ENCODE results near the gene TFPI. TPM values are rescaled to one million over a fixed set of nuclear protein-coding genes. Genes with fewer than 3 reads are reported as not detected.

TFPI gene
- total and polyA plus RNA-seq, 2 donors (not counting 3 experiments of a cell fraction or from before 2014, with no cell fraction given) = 177 to 286 TPM

DNA sequence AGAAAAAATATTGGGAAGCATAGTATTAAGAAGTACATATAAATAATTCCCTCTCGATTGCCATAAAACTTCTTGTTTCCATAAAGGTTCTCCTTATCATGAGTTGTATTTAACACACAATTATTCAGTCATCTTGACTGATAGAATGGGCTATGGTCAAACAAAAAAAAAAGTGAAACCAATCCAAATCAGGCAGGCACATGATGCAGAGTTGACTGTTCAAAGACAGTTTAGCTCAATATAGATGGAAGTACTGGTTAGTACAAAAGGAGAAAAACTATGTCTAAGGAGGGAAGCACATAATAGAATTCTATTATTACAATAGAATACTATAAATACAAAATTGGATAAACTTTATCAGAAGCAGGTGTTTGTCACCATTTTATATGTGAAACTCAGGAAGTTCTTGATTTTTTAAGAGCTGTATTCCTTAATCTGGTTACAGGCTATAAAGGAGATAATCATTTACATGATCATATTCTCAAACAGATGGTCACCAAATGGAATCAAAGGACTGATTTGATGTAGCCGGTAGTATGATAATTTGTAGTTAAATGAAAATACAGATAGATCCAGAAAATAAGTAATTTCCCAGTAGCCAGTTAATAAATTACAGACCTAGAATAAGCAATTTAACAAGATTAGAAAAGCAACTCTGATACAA lies 88.0 kb downstream of the TFPI start:
- Histone ChIP-seq H3K4me1 (ENCODE audit: control insufficient read depth, extremely low read depth, insufficient read depth, low read length) (no peaks in the 10 kb centered on the region), H3K9ac (replicated peaks; ENCODE audit: extremely low read depth, insufficient read depth, low read length) (no peak overlapping the region), H3K9me1 (replicated peaks; ENCODE audit: control insufficient read depth, extremely low read depth, insufficient read depth, low read length) (no peaks in the 10 kb centered on the region), H3K36me3 (ENCODE audit: control insufficient read depth in 2 of 2, extremely low read depth in 1 of 2, insufficient read depth in 2 of 2, low read length in 2 of 2) (peaks cover 10 to 12% of the 10 kb centered on the region in 2 experiments), H3K27me3 (ENCODE audit: control insufficient read depth in 2 of 2, insufficient read depth in 2 of 2, low read length in 2 of 2) (no peaks in the 10 kb centered on the region), H3K4me3 (replicated peaks in 1 of 3; ENCODE audit: insufficient read depth in 1 of 3, low read depth in 1 of 3, low read length in 3 of 3) (no peak overlapping the region), H3K27ac (ENCODE audit: insufficient read depth, low read depth, low read length) (no peak overlapping the region), H4K20me1 (replicated peaks; ENCODE audit: control insufficient read depth, extremely low read depth, insufficient read depth, low read length) (no peaks in the 10 kb centered on the region), H3K4me2 (ENCODE audit: insufficient read depth, low read length) (no peak overlapping the region), H3K79me2 (ENCODE audit: control insufficient read depth, insufficient read depth, low read length) (no peaks in the 10 kb centered on the region), H3K9me3 (replicated peaks; ENCODE audit: control insufficient read depth, insufficient read depth, low read length) (no peaks in the 10 kb centered on the region), H2AFZ (ENCODE audit: low read depth, low read length) (no peak overlapping the region)
- dilution Hi-C loops (cut with MboI; ENCODE audit: extremely low pct_ligation_motif_present, low sequenced_read_pairs) (no loop called here), intact Hi-C loops (cut with micrococcal nuclease) (no loop called here)
- no TSS peak for BruUV-seq (replicated peaks)
- POLR2A ChIA-PET = no interaction called here
- TF ChIP-seq, protein P1, sequence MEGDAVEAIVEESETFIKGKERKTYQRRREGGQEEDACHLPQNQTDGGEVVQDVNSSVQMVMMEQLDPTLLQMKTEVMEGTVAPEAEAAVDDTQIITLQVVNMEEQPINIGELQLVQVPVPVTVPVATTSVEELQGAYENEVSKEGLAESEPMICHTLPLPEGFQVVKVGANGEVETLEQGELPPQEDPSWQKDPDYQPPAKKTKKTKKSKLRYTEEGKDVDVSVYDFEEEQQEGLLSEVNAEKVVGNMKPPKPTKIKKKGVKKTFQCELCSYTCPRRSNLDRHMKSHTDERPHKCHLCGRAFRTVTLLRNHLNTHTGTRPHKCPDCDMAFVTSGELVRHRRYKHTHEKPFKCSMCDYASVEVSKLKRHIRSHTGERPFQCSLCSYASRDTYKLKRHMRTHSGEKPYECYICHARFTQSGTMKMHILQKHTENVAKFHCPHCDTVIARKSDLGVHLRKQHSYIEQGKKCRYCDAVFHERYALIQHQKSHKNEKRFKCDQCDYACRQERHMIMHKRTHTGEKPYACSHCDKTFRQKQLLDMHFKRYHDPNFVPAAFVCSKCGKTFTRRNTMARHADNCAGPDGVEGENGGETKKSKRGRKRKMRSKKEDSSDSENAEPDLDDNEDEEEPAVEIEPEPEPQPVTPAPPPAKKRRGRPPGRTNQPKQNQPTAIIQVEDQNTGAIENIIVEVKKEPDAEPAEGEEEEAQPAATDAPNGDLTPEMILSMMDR (IDR thresholded peaks at IDR 0.05; ENCODE audit: extremely low read depth in 1 of 2, insufficient read depth in 1 of 2, low read depth in 1 of 2, low read length in 2 of 2) = no peak
- TF ChIP-seq POLR2A (IDR thresholded peaks at IDR 0.05; ENCODE audit: low read depth, low read length) = no peak
- TF ChIP-seq POLR2AphosphoS5 (IDR thresholded peaks at IDR 0.05; ENCODE audit: insufficient read depth, low read depth, low read length) = no peak
- no peak for TF ChIP-seq GATA2 (IDR thresholded peaks at IDR 0.05; ENCODE audit: insufficient read depth, insufficient read length, low read depth, low read length)
- TF ChIP-seq MYC (IDR thresholded peaks at IDR 0.05; ENCODE audit: low read depth, low read length) = no peak
- TF ChIP-seq JUN (IDR thresholded peaks at IDR 0.05; ENCODE audit: borderline replicate concordance, insufficient read depth, insufficient read length, low read depth) = no peak
- TF ChIP-seq FOS (IDR thresholded peaks at IDR 0.05; ENCODE audit: borderline replicate concordance, insufficient read depth, low read length) = no peak
- TF ChIP-seq, protein P2, sequence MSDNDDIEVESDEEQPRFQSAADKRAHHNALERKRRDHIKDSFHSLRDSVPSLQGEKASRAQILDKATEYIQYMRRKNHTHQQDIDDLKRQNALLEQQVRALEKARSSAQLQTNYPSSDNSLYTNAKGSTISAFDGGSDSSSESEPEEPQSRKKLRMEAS (IDR thresholded peaks at IDR 0.05; ENCODE audit: insufficient read depth, insufficient read length) = no peak
- FAIRE-seq = no peak
- no peak for DNase-seq (ENCODE audit: low read depth, low spot score)
- CTCF ChIA-PET = interaction anchor here (1.0 to 1.4 kb wide), 2 partner anchors 10 to 604 kb away, joined by 3 to 4 read pairs; no protein-coding TSS in a partner anchor
